SH-SY5Y (cell line): ENCODE data around the gene BRPF3.

Experiments used
- GATA2 ChIP-seq: IDR thresholded peaks from 2 replicates; pipeline ENCODE4 v1.6.1; 2011; ENCODE audit warnings: mild to moderate bottlenecking, low read depth, low read length
- GATA3 ChIP-seq: IDR thresholded peaks from 2 replicates; pipeline ENCODE4 v1.6.1; 2011; ENCODE audit warnings: low read depth, mild to moderate bottlenecking, low read length, moderate library complexity

DNA sequence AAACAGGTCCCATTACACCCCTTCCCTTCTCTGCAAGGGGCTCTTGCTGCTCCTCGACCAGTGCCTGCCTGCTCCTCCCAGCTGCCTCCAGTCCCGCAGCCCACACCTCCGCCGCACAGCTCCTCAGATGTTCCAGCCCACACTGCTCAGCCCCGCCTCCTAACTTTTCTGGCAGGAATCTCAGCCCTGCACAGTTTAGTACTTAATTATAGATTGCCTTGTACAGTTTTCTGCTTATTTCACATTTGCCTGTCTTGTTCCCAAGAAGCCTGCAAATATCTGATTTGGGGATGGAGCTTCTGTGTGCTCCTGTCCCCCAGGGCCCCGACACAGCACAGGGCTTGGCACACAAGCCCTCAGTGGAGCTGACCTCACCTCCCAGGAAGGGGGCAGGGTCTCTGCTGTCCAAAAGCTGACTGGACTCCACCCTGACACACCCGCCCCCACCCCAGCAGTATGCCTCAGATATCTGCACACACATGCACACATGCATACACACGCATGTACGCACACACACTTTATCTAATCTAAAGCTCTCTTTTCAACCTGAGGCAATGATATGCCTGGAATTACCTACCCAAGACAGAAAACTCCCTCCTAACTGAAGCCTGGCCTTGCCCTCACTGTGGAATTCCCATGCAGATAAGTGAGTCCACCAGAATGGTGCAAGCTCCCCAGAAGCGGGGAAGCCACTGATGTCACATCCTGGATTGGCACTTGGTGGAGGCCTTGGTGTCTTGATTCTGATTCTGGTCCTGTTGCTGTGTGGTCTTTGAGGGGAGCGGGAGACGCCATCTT, 72.1 kb downstream of the BRPF3 start:
- no peak for TF ChIP-seq GATA3
- TF ChIP-seq GATA2 = no peak
